Activated CD4-positive, alpha-beta T cell treated with anti-CD3 and anti-CD28 coated beads, Interleukin-2, amount 10 ng/mL, durations not matched to agents 7 days and 5 days (primary cell): ENCODE measurements around the gene LCORL. TPM values are rescaled to one million over a fixed set of nuclear protein-coding genes. Genes with fewer than 3 reads are reported as not detected.

Experiments used
- CTCF ChIA-PET: fragments of 350-600 bp; sonication (Branson Sonifier 250); formaldehyde crosslinking; loops from one replicate; lab custom pipeline; 2021; ENCODE audit warnings: antibody characterized with exemption; lab: Charles Lee
- POLR2A ChIA-PET: fragments of 350-600 bp; sonication (Branson Sonifier 250); formaldehyde crosslinking; loops from one replicate; lab custom pipeline; 2021; ENCODE audit warnings: antibody characterized with exemption; lab: Charles Lee
- DNase-seq: peaks from one replicate; pipeline ENCODE4 v3.0.0-alpha.2; 2020
- H3K27ac Mint-ChIP-seq: one replicate; pipeline ENCODE4 v1.8.0; 2021; ENCODE audit warnings: mild to moderate bottlenecking, moderate library complexity, mixed read lengths
- H3K27me3 Mint-ChIP-seq: one replicate; pipeline ENCODE4 v1.8.0; 2021; ENCODE audit warnings: mixed read lengths
- H3K36me3 Mint-ChIP-seq: one replicate; pipeline ENCODE4 v1.8.0; 2021; ENCODE audit warnings: low read depth, mixed read lengths
- H3K4me1 Mint-ChIP-seq: one replicate; pipeline ENCODE4 v1.8.0; 2021; ENCODE audit warnings: mixed read lengths
- H3K4me3 Mint-ChIP-seq: one replicate; pipeline ENCODE4 v1.8.0; 2021; ENCODE audit warnings: mild to moderate bottlenecking, moderate library complexity, mixed read lengths
- H3K9me3 Mint-ChIP-seq: one replicate; pipeline ENCODE4 v1.8.0; 2021; ENCODE audit warnings: mixed read lengths
- total RNA-seq, 2 experiments: library from RNA; stranded (reverse); gene quantifications; one replicate each; pipeline ENCODE4 v1.2.3, GENCODE V29; 2021

LCORL gene
- total RNA-seq, 2 experiments from 2014 or later, result 8.0 to 8.4 TPM

DNA sequence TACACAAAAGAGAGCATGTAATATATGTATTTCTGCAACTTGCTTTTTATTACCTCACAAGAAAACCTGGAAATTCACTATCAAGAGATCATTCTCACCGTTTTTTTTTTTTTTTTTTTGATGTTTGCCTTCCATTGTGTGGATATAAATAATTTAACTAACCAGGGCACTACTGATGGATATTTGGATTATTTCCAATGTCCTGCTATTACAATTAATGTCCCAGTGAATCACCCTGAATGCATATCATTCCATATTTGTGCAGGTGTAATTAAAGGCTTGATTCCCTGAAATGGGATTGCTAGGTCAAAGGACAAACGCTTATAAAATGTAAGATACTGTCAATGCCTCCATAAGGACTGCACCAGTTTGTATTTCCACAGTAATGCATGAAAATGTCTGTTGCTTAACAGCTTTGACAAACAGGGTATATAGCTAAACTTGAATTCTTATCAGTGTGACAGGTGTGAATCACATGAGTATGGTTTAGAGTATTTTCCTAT is 123.0 kb downstream of the LCORL start:
- Mint-ChIP-seq H3K27me3 (no peaks in the 10 kb centered on the region), H3K36me3 (no peaks in the 10 kb centered on the region), H3K9me3 (no peaks in the 10 kb centered on the region), H3K4me3 (no peak overlapping the region), H3K4me1 (no peaks in the 10 kb centered on the region), H3K27ac (no peak overlapping the region)
- no peak for DNase-seq
- POLR2A ChIA-PET, result no interaction called here
- CTCF ChIA-PET, result interaction anchor here (1.3 kb wide), 1 partner anchor 17 kb away, joined by 3 read pairs; no protein-coding TSS in a partner anchor

DNA sequence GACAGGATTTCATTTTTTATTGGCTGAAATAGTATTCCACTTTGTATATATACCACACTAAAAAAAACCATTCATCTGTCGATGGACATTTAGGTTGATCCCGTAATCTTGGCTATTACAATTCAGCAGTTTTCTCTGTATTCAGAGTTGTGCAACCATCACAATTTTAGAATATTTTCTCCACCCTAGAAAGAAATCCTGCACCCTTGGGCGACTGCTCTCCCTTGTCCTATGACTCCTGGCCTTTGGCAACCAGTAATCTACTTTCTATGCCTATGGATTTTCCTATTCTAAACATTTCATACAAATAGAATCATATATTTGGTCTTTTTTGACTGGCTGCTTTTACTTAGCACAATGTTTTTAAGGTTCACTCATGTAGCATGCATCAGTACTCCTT is 126.1 kb downstream of the LCORL start:
- Mint-ChIP-seq H3K36me3 (no peaks in the 10 kb centered on the region), H3K27ac (no peak overlapping the region), H3K27me3 (no peaks in the 10 kb centered on the region), H3K9me3 (no peaks in the 10 kb centered on the region), H3K4me1 (no peaks in the 10 kb centered on the region), H3K4me3 (no peak overlapping the region)
- no peak for DNase-seq
- POLR2A ChIA-PET, result no interaction called here
- CTCF ChIA-PET, result no interaction called here

GRCh38 chr4:17894421-17894820 is 127.1 kb downstream of the LCORL start:
- DNase-seq, result no peak
- H3K27me3 Mint-ChIP-seq, result no peaks in the 10 kb centered on the region
- H3K27ac Mint-ChIP-seq, result no peak overlapping the region
- H3K36me3 Mint-ChIP-seq, result no peaks in the 10 kb centered on the region
- CTCF ChIA-PET, result no interaction called here
- POLR2A ChIA-PET, result no interaction called here
- H3K4me3 Mint-ChIP-seq, result no peak overlapping the region
- no peaks in the 10 kb centered on the region for H3K4me1 Mint-ChIP-seq
- no peaks in the 10 kb centered on the region for H3K9me3 Mint-ChIP-seq

- Mint-ChIP-seq H3K4me3 (no peak overlapping the region), H3K36me3 (no peaks in the 10 kb centered on the region), H3K27me3 (no peaks in the 10 kb centered on the region), H3K9me3 (no peaks in the 10 kb centered on the region), H3K27ac (no peak overlapping the region), H3K4me1 (no peaks in the 10 kb centered on the region)
- POLR2A ChIA-PET, result no interaction called here
- CTCF ChIA-PET, result no interaction called here
- no peak for DNase-seq
These were observed 131.9 kb downstream of the LCORL start for GRCh38 chr4:17889692-17890091.

DNA sequence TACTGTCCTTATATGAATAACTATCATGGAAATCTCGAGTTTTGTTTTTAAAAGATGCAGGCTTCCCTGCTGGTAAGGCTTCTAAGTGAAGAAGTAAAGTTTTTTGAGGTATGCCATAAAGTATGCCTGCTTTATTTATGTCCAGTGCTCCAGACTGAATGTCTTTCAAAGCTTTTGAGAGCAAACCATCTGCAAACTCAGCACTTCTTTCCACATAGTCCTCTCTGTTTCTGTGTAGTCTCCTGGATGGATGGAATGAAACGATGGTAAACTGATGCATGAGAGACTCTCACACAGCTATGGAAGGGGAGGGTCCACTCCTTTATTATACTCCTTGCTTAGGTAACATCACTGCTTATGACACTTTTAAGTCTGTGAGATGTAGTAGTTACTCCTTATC is 137.0 kb downstream of the LCORL start:
- no peak overlapping the region for H3K27ac Mint-ChIP-seq
- no peaks in the 10 kb centered on the region for H3K4me1 Mint-ChIP-seq
- CTCF ChIA-PET, result interaction anchor here (1.0 to 1.5 kb wide), 2 partner anchors 9 to 12 kb away, joined by 3 read pairs; no protein-coding TSS in a partner anchor
- no peaks in the 10 kb centered on the region for H3K36me3 Mint-ChIP-seq
- DNase-seq, result no peak
- H3K4me3 Mint-ChIP-seq, result no peak overlapping the region
- POLR2A ChIA-PET, result no interaction called here
- H3K27me3 Mint-ChIP-seq, result no peaks in the 10 kb centered on the region
- no peaks in the 10 kb centered on the region for H3K9me3 Mint-ChIP-seq

DNA sequence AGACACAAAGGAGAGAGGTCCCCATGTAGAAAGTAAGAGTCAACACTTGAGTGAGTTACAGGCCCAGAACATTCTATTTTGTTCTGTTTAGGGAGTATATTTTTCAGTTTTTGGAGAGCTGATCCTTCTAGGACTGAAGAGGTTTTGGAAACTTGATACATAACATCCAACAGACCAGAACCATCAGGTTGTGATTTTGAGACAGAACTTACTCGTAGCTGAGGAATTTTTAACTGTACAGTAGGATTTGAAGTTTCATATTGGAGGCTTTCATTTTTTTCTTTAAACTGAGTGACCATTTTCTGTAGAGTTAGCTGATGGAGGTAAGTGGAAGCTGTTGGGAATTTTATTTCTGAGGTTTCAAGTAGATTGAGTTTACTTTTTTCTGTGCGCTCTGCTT is 137.5 kb downstream of the LCORL start:
- H3K9me3 Mint-ChIP-seq, result no peaks in the 10 kb centered on the region
- ChIA-PET CTCF (interaction anchor here (1.5 kb wide), 1 partner anchor 9 kb away, joined by 3 read pairs; no protein-coding TSS in a partner anchor), POLR2A (no interaction called here)
- no peaks in the 10 kb centered on the region for H3K4me1 Mint-ChIP-seq
- H3K27ac Mint-ChIP-seq, result no peak overlapping the region
- DNase-seq, result no peak
- no peaks in the 10 kb centered on the region for H3K36me3 Mint-ChIP-seq
- H3K27me3 Mint-ChIP-seq, result no peaks in the 10 kb centered on the region
- no peak overlapping the region for H3K4me3 Mint-ChIP-seq

DNA sequence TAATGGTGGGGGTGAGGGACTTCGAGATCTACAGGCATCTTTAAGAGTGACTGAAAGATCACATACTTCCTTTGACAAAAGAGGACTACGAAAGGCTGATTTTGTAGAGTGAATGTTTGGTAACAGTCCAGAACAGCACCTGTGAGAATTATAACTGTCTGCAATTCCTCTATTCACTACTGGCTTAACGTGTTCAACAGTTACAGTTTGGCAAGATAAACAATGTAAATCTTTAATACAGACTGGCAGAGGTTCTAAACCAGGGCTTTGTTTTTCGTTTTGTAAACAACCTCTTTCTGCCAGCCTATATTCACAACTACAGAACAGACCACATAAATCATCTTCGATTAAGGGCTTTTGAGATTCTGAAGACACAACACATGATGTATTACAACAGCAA is 143.9 kb downstream of the LCORL start:
- H3K9me3 Mint-ChIP-seq, result no peaks in the 10 kb centered on the region
- DNase-seq, result no peak
- H3K4me1 Mint-ChIP-seq, result no peaks in the 10 kb centered on the region
- ChIA-PET POLR2A (no interaction called here), CTCF (no interaction called here)
- no peaks in the 10 kb centered on the region for H3K36me3 Mint-ChIP-seq
- H3K4me3 Mint-ChIP-seq, result no peak overlapping the region
- H3K27ac Mint-ChIP-seq, result no peak overlapping the region
- no peaks in the 10 kb centered on the region for H3K27me3 Mint-ChIP-seq

GRCh38 chr4:17876943-17877342 is 144.6 kb downstream of the LCORL start:
- no peaks in the 10 kb centered on the region for H3K4me1 Mint-ChIP-seq
- no peaks in the 10 kb centered on the region for H3K36me3 Mint-ChIP-seq
- no peak for DNase-seq
- ChIA-PET POLR2A (no interaction called here), CTCF (no interaction called here)
- H3K4me3 Mint-ChIP-seq, result no peak overlapping the region
- no peaks in the 10 kb centered on the region for H3K9me3 Mint-ChIP-seq
- H3K27me3 Mint-ChIP-seq, result no peaks in the 10 kb centered on the region
- H3K27ac Mint-ChIP-seq, result no peak overlapping the region

GRCh38 chr4:17875402-17876070 is 146.0 kb downstream of the LCORL start:
- no peak overlapping the region for H3K4me3 Mint-ChIP-seq
- CTCF ChIA-PET, result no interaction called here
- POLR2A ChIA-PET, result no interaction called here
- H3K9me3 Mint-ChIP-seq, result no peaks in the 10 kb centered on the region
- no peaks in the 10 kb centered on the region for H3K27me3 Mint-ChIP-seq
- no peaks in the 10 kb centered on the region for H3K36me3 Mint-ChIP-seq
- no peaks in the 10 kb centered on the region for H3K4me1 Mint-ChIP-seq
- H3K27ac Mint-ChIP-seq, result no peak overlapping the region
- DNase-seq, result no peak

- no peaks in the 10 kb centered on the region for H3K9me3 Mint-ChIP-seq
- ChIA-PET CTCF (no interaction called here), POLR2A (interaction anchor here (0.6 kb wide), 1 partner anchor 247 kb away, joined by 3 read pairs; no protein-coding TSS in a partner anchor)
- no peak overlapping the region for H3K27ac Mint-ChIP-seq
- H3K4me3 Mint-ChIP-seq, result no peak overlapping the region
- no peak for DNase-seq
- H3K36me3 Mint-ChIP-seq, result no peaks in the 10 kb centered on the region
- H3K4me1 Mint-ChIP-seq, result no peaks in the 10 kb centered on the region
- H3K27me3 Mint-ChIP-seq, result no peaks in the 10 kb centered on the region
These were observed 152.2 kb downstream of the LCORL start for GRCh38 chr4:17869327-17869726.

GRCh38 chr4:17867276-17867675 is 154.3 kb downstream of the LCORL start:
- Mint-ChIP-seq H3K4me3 (no peak overlapping the region), H3K27ac (no peak overlapping the region), H3K4me1 (no peaks in the 10 kb centered on the region), H3K9me3 (peaks cover 6% of the 10 kb centered on the region), H3K36me3 (no peaks in the 10 kb centered on the region), H3K27me3 (no peaks in the 10 kb centered on the region)
- CTCF ChIA-PET, result interaction anchor here (0.5 kb wide), 1 partner anchor 153 kb away, joined by 4 read pairs; no protein-coding TSS in a partner anchor
- POLR2A ChIA-PET, result no interaction called here
- DNase-seq, result no peak

DNA sequence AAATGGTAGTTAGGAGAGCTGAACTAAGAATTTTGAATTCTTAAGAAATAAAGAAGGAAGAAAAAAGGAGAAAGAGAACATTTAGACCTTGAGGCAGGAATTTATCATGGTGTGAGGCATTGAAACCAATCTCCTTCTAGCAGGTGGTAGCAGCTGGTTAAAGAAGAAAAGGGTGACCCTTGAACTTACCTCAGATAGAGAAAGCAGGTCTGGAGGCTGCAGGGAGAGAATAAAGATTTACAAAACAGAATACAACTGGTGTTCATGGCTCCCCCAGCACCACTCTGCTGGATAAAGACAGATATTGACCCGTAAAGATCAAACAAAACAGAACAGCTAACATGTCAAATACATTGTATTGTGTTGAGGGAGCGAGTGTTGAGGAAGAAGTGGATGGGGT is 154.7 kb downstream of the LCORL start:
- Mint-ChIP-seq H3K4me3 (no peak overlapping the region), H3K36me3 (no peaks in the 10 kb centered on the region), H3K27me3 (no peaks in the 10 kb centered on the region), H3K4me1 (no peaks in the 10 kb centered on the region), H3K27ac (no peak overlapping the region), H3K9me3 (peaks cover 11% of the 10 kb centered on the region)
- CTCF ChIA-PET, result interaction anchor here (0.5 to 0.6 kb wide), 2 partner anchors 123 to 153 kb away, joined by 4 read pairs; no protein-coding TSS in a partner anchor
- POLR2A ChIA-PET, result no interaction called here
- no peak for DNase-seq

- no peak for DNase-seq
- H3K27ac Mint-ChIP-seq, result no peak overlapping the region
- H3K36me3 Mint-ChIP-seq, result no peaks in the 10 kb centered on the region
- ChIA-PET CTCF (no interaction called here), POLR2A (no interaction called here)
- no peaks in the 10 kb centered on the region for H3K27me3 Mint-ChIP-seq
- H3K4me1 Mint-ChIP-seq, result no peaks in the 10 kb centered on the region
- H3K9me3 Mint-ChIP-seq, result peaks cover 15% of the 10 kb centered on the region
- H3K4me3 Mint-ChIP-seq, result no peak overlapping the region
These were observed 155.6 kb downstream of the LCORL start for GRCh38 chr4:17865866-17866363.
